ENCODE data around the gene CYTIP.

DNA sequence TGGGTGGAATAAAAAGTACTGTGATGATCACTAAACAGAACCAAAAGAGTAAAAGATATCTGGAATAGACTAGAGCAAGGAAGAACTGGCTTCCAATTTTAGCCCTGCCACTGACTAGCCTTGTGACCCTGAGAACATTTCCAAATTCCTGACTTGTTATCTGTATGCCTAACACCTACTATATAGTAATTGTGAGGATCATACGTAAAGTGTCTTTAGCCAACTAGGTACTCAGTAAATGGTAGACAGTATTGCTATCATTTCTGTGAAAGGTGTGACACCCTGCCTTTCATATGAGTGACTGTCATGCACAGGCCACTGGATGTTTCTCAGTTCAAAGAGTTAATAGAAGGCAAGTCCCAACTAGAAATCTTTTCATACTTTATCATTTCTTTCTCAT is 29.8 kb downstream of the CYTIP start:
- TF ChIP-seq MAFK (IDR thresholded peaks at IDR 0.05; ENCODE audit: low read depth, low read length), result no peak
- no peak for TF ChIP-seq POLR2A (IDR thresholded peaks at IDR 0.05; ENCODE audit: low read depth, low read length)
- TF ChIP-seq, protein P1, sequence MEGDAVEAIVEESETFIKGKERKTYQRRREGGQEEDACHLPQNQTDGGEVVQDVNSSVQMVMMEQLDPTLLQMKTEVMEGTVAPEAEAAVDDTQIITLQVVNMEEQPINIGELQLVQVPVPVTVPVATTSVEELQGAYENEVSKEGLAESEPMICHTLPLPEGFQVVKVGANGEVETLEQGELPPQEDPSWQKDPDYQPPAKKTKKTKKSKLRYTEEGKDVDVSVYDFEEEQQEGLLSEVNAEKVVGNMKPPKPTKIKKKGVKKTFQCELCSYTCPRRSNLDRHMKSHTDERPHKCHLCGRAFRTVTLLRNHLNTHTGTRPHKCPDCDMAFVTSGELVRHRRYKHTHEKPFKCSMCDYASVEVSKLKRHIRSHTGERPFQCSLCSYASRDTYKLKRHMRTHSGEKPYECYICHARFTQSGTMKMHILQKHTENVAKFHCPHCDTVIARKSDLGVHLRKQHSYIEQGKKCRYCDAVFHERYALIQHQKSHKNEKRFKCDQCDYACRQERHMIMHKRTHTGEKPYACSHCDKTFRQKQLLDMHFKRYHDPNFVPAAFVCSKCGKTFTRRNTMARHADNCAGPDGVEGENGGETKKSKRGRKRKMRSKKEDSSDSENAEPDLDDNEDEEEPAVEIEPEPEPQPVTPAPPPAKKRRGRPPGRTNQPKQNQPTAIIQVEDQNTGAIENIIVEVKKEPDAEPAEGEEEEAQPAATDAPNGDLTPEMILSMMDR (conservative IDR thresholded peaks at IDR 0.05; ENCODE audit: low read depth, low read length), result no peak
- no peak for TF ChIP-seq RAD21 (IDR thresholded peaks at IDR 0.05; ENCODE audit: low read length)
- no peak for TF ChIP-seq SMC3 (IDR thresholded peaks at IDR 0.05; ENCODE audit: low read depth, low read length)
- TF ChIP-seq BHLHE40 (IDR thresholded peaks at IDR 0.05; ENCODE audit: low read depth, low read length), result no peak
- TF ChIP-seq, protein P2, sequence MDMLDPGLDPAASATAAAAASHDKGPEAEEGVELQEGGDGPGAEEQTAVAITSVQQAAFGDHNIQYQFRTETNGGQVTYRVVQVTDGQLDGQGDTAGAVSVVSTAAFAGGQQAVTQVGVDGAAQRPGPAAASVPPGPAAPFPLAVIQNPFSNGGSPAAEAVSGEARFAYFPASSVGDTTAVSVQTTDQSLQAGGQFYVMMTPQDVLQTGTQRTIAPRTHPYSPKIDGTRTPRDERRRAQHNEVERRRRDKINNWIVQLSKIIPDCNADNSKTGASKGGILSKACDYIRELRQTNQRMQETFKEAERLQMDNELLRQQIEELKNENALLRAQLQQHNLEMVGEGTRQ (IDR thresholded peaks at IDR 0.05; ENCODE audit: low read depth, low read length), result no peak
- no peak for TF ChIP-seq CEBPB (IDR thresholded peaks at IDR 0.05; ENCODE audit: low read depth, low read length)
- TF ChIP-seq MXI1 (IDR thresholded peaks at IDR 0.05; ENCODE audit: borderline replicate concordance, low read depth, low read length), result no peak
- no peak for TF ChIP-seq NFE2L2 (IDR thresholded peaks at IDR 0.05; ENCODE audit: low read depth, low read length)
- no peak for TF ChIP-seq RFX5 (IDR thresholded peaks at IDR 0.05; ENCODE audit: low read depth, low read length)
- no peak for TF ChIP-seq CHD1 (IDR thresholded peaks at IDR 0.05; ENCODE audit: low read depth, low read length)
- no peak for TF ChIP-seq MAZ (IDR thresholded peaks at IDR 0.05; ENCODE audit: borderline replicate concordance, low read depth, low read length)
